ENCODE results near the gene TMEM143.

Gene TMEM143

DNA sequence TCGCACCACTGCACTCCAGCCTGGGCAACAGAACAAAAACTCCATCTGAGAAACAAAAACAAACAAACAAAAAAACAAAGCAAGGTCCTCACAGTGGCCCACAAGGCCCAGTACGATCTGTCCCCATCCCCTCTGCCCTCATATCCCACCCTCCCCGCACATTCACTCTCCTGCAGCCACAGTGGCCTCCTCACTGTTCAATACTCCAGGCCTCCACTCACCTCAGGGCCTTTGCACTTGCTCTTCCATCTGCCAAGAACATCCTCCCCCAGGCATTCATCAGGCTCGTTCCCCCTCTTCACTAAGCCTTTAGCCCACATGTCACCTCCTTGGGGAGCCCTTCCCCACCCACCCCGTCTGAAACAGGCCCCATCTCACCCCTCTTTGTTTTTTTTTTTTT, 4.6 kb downstream of the TMEM143 start:
- no peak for TF ChIP-seq CTCF (IDR thresholded peaks at IDR 0.05; ENCODE audit: extremely low read depth, insufficient read depth, missing control alignments)
- DNase-seq (ENCODE audit: low spot score) = no peak
- in situ Hi-C loops (cut with MboI; ENCODE audit: low pct_unique_long_range_greater_than_20kb, low sequenced_read_pairs, unreplicated experiment) = no loop called here

GRCh38 chr19:48355365-48355954, 8.3 kb downstream of the TMEM143 start:
- DNase-seq (ENCODE audit: low spot score) = no peak
- no peak for TF ChIP-seq CTCF (IDR thresholded peaks at IDR 0.05; ENCODE audit: extremely low read depth, insufficient read depth, missing control alignments)
- in situ Hi-C loops (cut with MboI; ENCODE audit: low pct_unique_long_range_greater_than_20kb, low sequenced_read_pairs, unreplicated experiment) = no loop called here

DNA sequence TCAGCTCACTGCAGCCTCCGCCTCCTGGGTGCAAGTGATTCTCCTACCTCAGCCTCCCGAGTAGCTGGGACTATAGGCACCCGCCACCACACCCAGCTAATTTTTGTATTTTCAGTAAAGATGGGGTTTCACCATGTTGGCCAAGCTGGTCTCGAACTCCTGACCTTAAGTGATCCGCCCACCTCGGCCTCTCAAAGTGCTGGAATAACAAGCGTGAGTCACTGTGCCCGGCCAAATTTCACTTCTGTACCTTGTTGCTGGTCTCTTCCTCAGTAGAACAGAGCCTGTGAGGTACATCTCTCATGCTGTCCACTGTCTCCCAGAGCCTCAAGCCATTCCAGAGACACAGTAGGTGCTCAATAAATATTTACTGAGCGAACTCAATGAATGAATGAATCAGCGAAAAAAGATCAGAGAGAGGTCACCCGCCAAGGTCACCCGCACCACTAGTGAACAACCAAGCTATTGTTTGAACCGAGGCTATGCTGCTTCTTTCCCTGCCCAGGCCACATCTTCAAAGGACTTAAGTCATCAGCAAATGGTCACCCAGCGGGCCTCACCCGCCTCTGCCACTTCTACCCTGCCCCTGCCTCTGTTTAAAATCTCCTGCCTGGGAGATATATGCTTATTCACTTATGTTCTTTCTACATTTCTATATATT, 9.3 kb downstream of the TMEM143 start:
- in situ Hi-C loops (cut with MboI; ENCODE audit: low pct_unique_long_range_greater_than_20kb, low sequenced_read_pairs, unreplicated experiment) = no loop called here
- DNase-seq (ENCODE audit: low spot score) = no peak
- TF ChIP-seq CTCF (IDR thresholded peaks at IDR 0.05; ENCODE audit: extremely low read depth, insufficient read depth, missing control alignments) = no peak

DNA sequence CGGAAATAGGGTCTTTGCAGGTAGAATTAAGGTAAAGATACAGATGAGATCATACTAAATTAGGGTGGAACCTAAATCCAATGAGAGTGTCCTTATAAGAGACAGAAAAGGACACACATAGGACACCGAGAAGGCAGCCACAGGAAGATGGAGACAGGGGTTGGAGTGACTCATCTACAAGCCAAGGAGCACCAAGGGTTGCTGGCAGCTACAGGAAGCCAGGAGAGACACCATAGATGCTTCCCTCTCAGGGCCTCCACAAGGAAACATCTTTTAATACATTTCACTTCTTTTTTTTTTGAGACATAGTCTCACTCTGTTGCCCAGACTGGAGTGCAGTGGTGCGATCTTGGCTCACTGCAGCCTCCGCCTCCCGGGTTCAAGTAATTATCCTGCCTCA, 10.1 kb downstream of the TMEM143 start:
- in situ Hi-C loops (cut with MboI; ENCODE audit: low pct_unique_long_range_greater_than_20kb, low sequenced_read_pairs, unreplicated experiment) = no loop called here
- DNase-seq (ENCODE audit: low spot score) = no peak
- no peak for TF ChIP-seq CTCF (IDR thresholded peaks at IDR 0.05; ENCODE audit: extremely low read depth, insufficient read depth, missing control alignments)

DNA sequence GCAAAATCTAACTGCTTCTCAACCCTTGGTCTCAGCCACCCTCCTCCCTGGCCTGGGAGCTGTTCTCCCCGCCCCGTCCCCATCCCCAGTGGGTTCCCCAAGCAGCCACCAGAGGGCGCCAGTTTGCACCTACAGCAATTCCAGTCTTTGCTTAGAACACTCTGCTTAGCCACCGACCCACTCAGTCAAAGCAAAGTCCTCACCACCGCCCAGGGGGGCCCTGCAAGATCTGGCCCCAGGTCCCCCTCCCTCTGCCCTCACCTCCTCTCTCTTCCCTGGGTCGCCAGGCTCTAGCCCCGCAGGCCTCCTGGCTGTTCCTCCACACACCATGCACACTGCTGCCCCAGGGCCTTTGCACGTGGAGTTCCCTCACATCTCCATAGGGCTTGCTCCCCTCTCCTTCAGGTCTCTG, 12.4 kb downstream of the TMEM143 start:
- in situ Hi-C loops (cut with MboI; ENCODE audit: low pct_unique_long_range_greater_than_20kb, low sequenced_read_pairs, unreplicated experiment) = no loop called here
- TF ChIP-seq CTCF (IDR thresholded peaks at IDR 0.05; ENCODE audit: extremely low read depth, insufficient read depth, missing control alignments) = peak; percentile 81
- peak; percentile 82 for DNase-seq (ENCODE audit: low spot score)

DNA sequence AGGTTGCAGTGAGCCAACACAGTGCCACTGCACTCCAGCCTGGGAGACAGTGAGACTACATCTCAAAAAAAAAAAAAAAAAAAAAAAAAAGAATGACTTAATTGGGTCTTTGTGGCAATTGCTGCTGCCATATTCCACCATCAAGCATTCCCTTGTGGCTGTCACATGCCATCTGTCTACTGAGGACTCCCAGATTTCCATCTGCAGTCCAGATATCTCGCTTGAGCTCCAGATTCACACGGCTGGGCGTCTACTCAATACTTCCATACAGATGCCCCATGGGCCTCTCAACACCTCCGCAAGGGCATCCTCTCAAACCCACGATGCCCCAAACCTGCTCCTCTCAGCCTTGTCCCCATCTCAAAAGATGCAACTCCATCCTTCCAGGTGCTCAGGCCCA, 12.9 kb downstream of the TMEM143 start:
- TF ChIP-seq CTCF (IDR thresholded peaks at IDR 0.05; ENCODE audit: extremely low read depth, insufficient read depth, missing control alignments) = no peak
- no peak for DNase-seq (ENCODE audit: low spot score)
- in situ Hi-C loops (cut with MboI; ENCODE audit: low pct_unique_long_range_greater_than_20kb, low sequenced_read_pairs, unreplicated experiment) = no loop called here
